Heart right ventricle (tissue), 16 donors: ENCODE data around the gene PPIL6. TPM values are rescaled to one million over a fixed set of nuclear protein-coding genes. Genes with fewer than 3 reads are reported as not detected.

Experiments used
- ATAC-seq, 8 donors: fragments of 200-7000 bp; cut with Tn5 transposase; one replicate each; pipeline ENCODE4 v1.9.1; 2020; ENCODE audit warnings: mild to moderate bottlenecking in 8 of 8, moderate library complexity in 8 of 8, moderate number of reproducible peaks in 1 of 8
- DNase-seq, 2 donors: peaks; one replicate each; pipeline ENCODE4 v3.0.0-alpha.2; 2020
- H3K27ac ChIP-seq, 10 donors: fragments of 200-600 bp; sonication (generic) in 2 of 10; one replicate each; pipeline versions ENCODE4 v1.5.0 to v1.8.0; 2020 to 2022; ENCODE audit warnings: mild to moderate bottlenecking in 3 of 10
- H3K27me3 ChIP-seq, 7 donors: fragments of 200-600 bp; one replicate each; pipeline ENCODE4 v1.8.0; 2021 to 2022; ENCODE audit warnings: mild to moderate bottlenecking in 2 of 7
- H3K36me3 ChIP-seq, 9 donors: fragments of 200-600 bp; sonication (generic) in 1 of 9; one replicate each; pipeline versions ENCODE4 v1.5.0 to v1.8.0; 2020 to 2022; ENCODE audit warnings: mild to moderate bottlenecking in 2 of 9
- H3K4me1 ChIP-seq, 9 donors: fragments of 200-600 bp; sonication (generic) in 1 of 9; one replicate each; pipeline versions ENCODE4 v1.5.0 to v1.8.0; 2020 to 2022; ENCODE audit warnings: mild to moderate bottlenecking in 4 of 9
- H3K4me3 ChIP-seq, 10 donors: fragments of 200-600 bp; sonication (generic) in 2 of 10; one replicate each; pipeline versions ENCODE4 v1.5.0 to v1.8.0; 2020 to 2022; ENCODE audit warnings: mild to moderate bottlenecking in 7 of 10, moderate library complexity in 2 of 10
- H3K9me3 ChIP-seq, 11 donors: fragments of 200-600 bp in 10 of 11; sonication (generic) in 2 of 11; one replicate each; pipeline versions ENCODE4 v1.5.0 to v1.8.0; 2013 to 2022; ENCODE audit warnings: mild to moderate bottlenecking in 2 of 11, control low read depth in 1 of 11, moderate library complexity in 1 of 11
- WGBS, 2 donors: extraction: QIAGEN DNeasy Blood & Tissue Kit; methylation state at CpG; one replicate each; pipeline ENCODE4 v1.1.7; 2013; ENCODE audit warnings: inconsistent platforms in 1 of 2; 5-methylcytosine and 5-hydroxymethylcytosine counted together
- intact Hi-C, 10 donors: fragments of 100-400 bp; cut with DNase I; formaldehyde crosslinking; loops; one replicate each; pipeline versions ENCODE4 v1.11.1 to v1.14.2; 2022
- polyA plus RNA-seq, 2 donors: library from polyadenylated mRNA; stranded (reverse); fragments of 200-250 nt; gene quantifications; one replicate each; pipeline ENCODE4 v1.2.3, GENCODE V29; 2013
- total RNA-seq, 10 donors: library from RNA; stranded (reverse); fragmentation: NEBNext Ultra II Directional in 3 of 10; extraction: Animal tissue kit (Norgen Biotek cat#: 25700) in 3 of 10; gene quantifications; one replicate each; pipeline versions ENCODE4 v1.2.1 to v1.2.4, GENCODE V29; 2021 to 2023
- TF ChIP-seq, protein P1 (sequence below), 9 donors: fragments of 200-600 bp; sonication (generic) in 2 of 9; IDR thresholded peaks; one replicate each; pipeline versions ENCODE4 v1.5.0 to v1.8.0; 2021 to 2022; ENCODE audit warnings: antibody characterized with exemption in 9 of 9, mild to moderate bottlenecking in 5 of 9, moderate library complexity in 1 of 9
- donor health status: Arrhythmogenic right ventricular cardiomyopathy.
- donor health status: ischemic (EF 13 %, LVEDD 7.1; RV severe dilation, severe dysfunction).
- donor health status: healthy with polysubstance abuse.
- donor health status: DM: no; HTN: yes; CAD: no.
- donor health status: DM: no; HTN: no; CAD: no.
- donor health status: ischemic (EF 25% LVEDD 6.9; RV normal size, moderate dysfunction).
- donor health status: ischemic (EF 25% LVEDD 5.7; RV mildly dilated, moderate dysfunction).
- donor health status: healthy.
- donor health status: DM: yes; HTN: yes; CAD: no.
- donor health status: Ischemic cardiomyopathy.
- donor health status: ischemic (EF 35%, LVEDD 5.7; RV mildly dilated, moderate dysfunction).
- donor health status: nonischemic (EF 11% LVEDD 7.7; RV severe dilation, severe dysfunction).
- donor health status: DM: yes; HTN: yes; CAD: no.
- donor health status: PGD.
- donor health status: ischemic (EF 29% LVEDD 5.4; RV normal size, mild dysfunction).
- donor health status: nonischemic (EF 23%, LVEDD 6.1; RV moderate dilation, normal function).

Gene PPIL6
- total and polyA plus RNA-seq, 12 donors: 0.44 to 5.2 (median 2.6) TPM

DNA sequence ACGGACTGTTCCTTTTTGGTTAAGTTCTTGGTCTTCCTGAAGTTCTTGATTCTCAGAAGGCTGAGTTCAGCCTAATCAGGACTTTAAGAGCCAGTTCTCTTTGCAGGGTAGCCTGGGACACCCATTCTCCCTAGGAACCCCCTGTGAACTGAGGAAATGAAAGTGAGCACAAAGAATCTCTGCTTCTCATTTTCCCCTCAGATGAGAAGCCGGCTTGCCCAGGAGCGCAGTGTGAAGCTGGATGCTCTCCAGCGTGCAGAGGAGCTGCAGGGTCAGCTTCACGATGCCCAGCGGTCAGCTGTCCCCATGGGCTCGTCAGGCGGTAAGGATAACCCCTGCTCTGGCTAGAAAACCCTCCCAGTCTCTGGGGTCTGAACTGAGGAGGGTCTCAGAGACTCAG is 92.2 kb downstream of the PPIL6 start:
- Histone ChIP-seq H3K4me1 (peaks cover 5 to 55% (median 21%) of the 10 kb centered on the region in 9 donors), H3K27me3 (peaks cover 0 to 4% (median 0%) of the 10 kb centered on the region in 7 donors), H3K4me3 (no peak overlapping the region), H3K27ac (peak overlapping the region in 1 of 10 donors; percentile 13), H3K36me3 (peaks cover 0 to 2% (median 0%) of the 10 kb centered on the region in 9 donors), H3K9me3 (no peaks in the 10 kb centered on the region)
- ATAC-seq (peak in 2 of 8 donors; percentile 17 to 21), DNase-seq (peak in 1 of 2 donors; percentile 22)
- TF ChIP-seq, protein P1, sequence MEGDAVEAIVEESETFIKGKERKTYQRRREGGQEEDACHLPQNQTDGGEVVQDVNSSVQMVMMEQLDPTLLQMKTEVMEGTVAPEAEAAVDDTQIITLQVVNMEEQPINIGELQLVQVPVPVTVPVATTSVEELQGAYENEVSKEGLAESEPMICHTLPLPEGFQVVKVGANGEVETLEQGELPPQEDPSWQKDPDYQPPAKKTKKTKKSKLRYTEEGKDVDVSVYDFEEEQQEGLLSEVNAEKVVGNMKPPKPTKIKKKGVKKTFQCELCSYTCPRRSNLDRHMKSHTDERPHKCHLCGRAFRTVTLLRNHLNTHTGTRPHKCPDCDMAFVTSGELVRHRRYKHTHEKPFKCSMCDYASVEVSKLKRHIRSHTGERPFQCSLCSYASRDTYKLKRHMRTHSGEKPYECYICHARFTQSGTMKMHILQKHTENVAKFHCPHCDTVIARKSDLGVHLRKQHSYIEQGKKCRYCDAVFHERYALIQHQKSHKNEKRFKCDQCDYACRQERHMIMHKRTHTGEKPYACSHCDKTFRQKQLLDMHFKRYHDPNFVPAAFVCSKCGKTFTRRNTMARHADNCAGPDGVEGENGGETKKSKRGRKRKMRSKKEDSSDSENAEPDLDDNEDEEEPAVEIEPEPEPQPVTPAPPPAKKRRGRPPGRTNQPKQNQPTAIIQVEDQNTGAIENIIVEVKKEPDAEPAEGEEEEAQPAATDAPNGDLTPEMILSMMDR (IDR thresholded peaks at IDR 0.05): no peak
- intact Hi-C loops: no loop called here
- 87 to 95% methylated on average over 8 of the region's 8 CpGs for WGBS, 2 donors

DNA sequence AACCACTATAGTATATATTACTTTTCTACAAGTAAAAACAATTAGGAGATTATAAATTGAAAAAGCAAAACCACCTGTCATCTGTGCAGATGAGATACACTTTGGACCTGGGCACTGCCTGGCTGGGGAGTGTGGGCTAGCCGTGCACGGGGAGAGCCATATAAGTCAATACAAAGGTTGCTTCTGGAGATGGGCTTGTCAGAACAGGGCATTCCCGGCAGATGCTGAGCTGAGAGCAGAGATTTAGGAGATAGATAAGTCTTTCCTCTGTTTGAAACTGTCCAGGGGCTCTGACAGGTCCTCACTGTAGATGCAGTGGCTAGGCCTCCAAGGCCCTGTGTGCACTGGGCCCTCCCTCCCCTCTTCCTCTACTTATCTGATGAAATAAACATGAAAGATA is 92.6 kb downstream of the PPIL6 start:
- intact Hi-C loops: no loop called here
- H3K36me3 ChIP-seq: no peaks in the 10 kb centered on the region
- H3K9me3 ChIP-seq: no peaks in the 10 kb centered on the region
- WGBS, 2 donors: 82 to 86% methylated on average over 3 of the region's 3 CpGs
- TF ChIP-seq, protein P1 (IDR thresholded peaks at IDR 0.05): no peak
- peaks cover 5 to 54% (median 21%) of the 10 kb centered on the region in 9 donors for H3K4me1 ChIP-seq
- ATAC-seq (no peak), DNase-seq (no peak)
- H3K27me3 ChIP-seq: peaks cover 0 to 4% (median 0%) of the 10 kb centered on the region in 7 donors
- H3K27ac ChIP-seq: peak overlapping the region in 1 of 10 donors; percentile 13
- no peak overlapping the region for H3K4me3 ChIP-seq

DNA sequence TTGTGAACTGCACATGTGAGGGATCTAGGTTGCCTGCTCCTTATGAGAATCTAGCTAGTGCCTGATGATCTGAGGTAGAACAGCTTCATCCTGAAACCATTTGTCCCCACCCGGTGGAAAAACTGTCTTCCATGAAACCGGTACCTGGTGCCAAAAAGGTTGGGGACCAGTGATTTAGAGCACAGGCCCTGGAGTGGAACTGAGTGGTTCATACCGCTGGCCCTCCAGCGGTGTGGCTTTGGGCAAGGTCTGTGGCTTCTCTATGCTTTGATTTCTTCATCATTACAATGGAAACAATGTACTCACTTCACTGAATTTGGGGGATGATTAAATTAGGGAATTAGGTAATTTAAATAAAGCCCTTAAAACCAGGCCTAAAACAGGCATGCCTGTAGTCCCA is 94.4 kb downstream of the PPIL6 start:
- no peaks in the 10 kb centered on the region for H3K36me3 ChIP-seq
- TF ChIP-seq, protein P1 (IDR thresholded peaks at IDR 0.05): no peak
- no peak overlapping the region for H3K4me3 ChIP-seq
- H3K4me1 ChIP-seq: peaks cover 5 to 36% (median 11%) of the 10 kb centered on the region in 9 donors
- no peak for DNase-seq
- no peak overlapping the region for H3K27ac ChIP-seq
- intact Hi-C loops: no loop called here
- 91 to 94% methylated on average over 4 of the region's 4 CpGs for WGBS, 2 donors
- H3K27me3 ChIP-seq: peaks cover 0 to 4% (median 0%) of the 10 kb centered on the region in 7 donors
- H3K9me3 ChIP-seq: no peaks in the 10 kb centered on the region
- no peak for ATAC-seq

DNA sequence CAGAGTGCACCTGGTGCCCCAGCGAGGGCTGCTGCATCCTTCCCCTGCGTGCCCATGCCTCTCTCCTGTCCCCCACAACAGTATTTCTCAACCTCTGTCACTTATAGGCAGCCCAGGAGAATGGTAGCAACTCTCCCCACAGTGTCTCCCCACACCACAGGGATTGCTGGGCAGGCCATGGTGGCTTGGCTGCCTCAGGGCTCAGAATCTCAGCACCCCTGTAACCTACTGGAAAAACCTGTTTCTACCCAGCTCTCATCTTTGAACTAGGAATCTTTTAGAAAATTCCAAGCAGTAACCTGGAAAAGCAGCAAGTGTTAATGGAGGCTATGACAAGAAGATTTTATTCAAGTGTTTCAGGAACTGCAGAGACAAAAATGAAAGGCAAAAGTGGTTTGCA is 96.2 kb downstream of the PPIL6 start:
- peaks cover 0 to 4% (median 0%) of the 10 kb centered on the region in 7 donors for H3K27me3 ChIP-seq
- H3K27ac ChIP-seq: no peak overlapping the region
- no peak overlapping the region for H3K4me3 ChIP-seq
- 95 to 98% methylated on average over 2 of the region's 2 CpGs for WGBS, 2 donors
- no peak for DNase-seq
- TF ChIP-seq, protein P1 (IDR thresholded peaks at IDR 0.05): no peak
- no peaks in the 10 kb centered on the region for H3K36me3 ChIP-seq
- intact Hi-C loops: no loop called here
- H3K9me3 ChIP-seq: no peaks in the 10 kb centered on the region
- no peak for ATAC-seq
- H3K4me1 ChIP-seq: peaks cover 0 to 18% (median under 1%) of the 10 kb centered on the region in 9 donors
